Sigmoid colon (tissue), 3 donors: ENCODE data around the gene RAB3IL1.

ENCODE experiments used
- CTCF ChIP-seq, 4 experiments: fragments of 450-650 bp in 3 of 4; fragments of 200-600 bp in 1 of 4; IDR thresholded peaks; one replicate each; pipeline ENCODE4 v1.5.1; 2016 to 2019; ENCODE audit warnings: antibody characterized with exemption in 4 of 4, mild to moderate bottlenecking in 3 of 4, moderate library complexity in 2 of 4
- POLR2A ChIP-seq, 2 donors: fragments of 450-650 bp; IDR thresholded peaks; one replicate each; pipeline ENCODE4 v1.6.1; 2016; ENCODE audit warnings: antibody characterized with exemption in 2 of 2, mild to moderate bottlenecking in 2 of 2, moderate library complexity in 2 of 2

- TF ChIP-seq CTCF (IDR thresholded peaks at IDR 0.05) (no peak), POLR2A (IDR thresholded peaks at IDR 0.05) (no peak)
These were observed 38.2 kb upstream of the RAB3IL1 start for GRCh38 chr11:61955422-61956135.
